Measurements from ENCODE around the gene SECISBP2.
"Not testable (repeated sequence)": the region's sequence is repeated elsewhere in the genome, so short reads cannot be mapped to it uniquely, and the experiment has no call there.

SECISBP2 gene

GRCh38 chr9:89363921-89364665, 45.8 kb downstream of the SECISBP2 start:
- no peak overlapping the region for H3K4me3 ChIP-seq (ENCODE audit: insufficient read depth, low read depth, low read length)
- no peaks in the 10 kb centered on the region for H3K9me3 ChIP-seq (ENCODE audit: control insufficient read depth, low read length)
- H3K27me3 ChIP-seq (ENCODE audit: control insufficient read depth, insufficient read depth, low read length, poor library complexity, severe bottlenecking) = no peaks in the 10 kb centered on the region
- no peaks in the 10 kb centered on the region for H3K4me1 ChIP-seq (ENCODE audit: control insufficient read depth, insufficient read depth, low read length)
- WGBS, 2 experiments = 93 to 96% methylated on average over 9 of the region's 9 CpGs
- H3K36me3 ChIP-seq (ENCODE audit: control insufficient read depth, insufficient read depth, low read length) = peaks cover 10% of the 10 kb centered on the region
- H3K27ac ChIP-seq (ENCODE audit: insufficient read depth, low read depth, low read length, poor library complexity, severe bottlenecking) = no peak overlapping the region

- Histone ChIP-seq H3K9me3 (ENCODE audit: control insufficient read depth, low read length) (no peaks in the 10 kb centered on the region), H3K4me3 (ENCODE audit: insufficient read depth, low read depth, low read length) (no peak overlapping the region), H3K27me3 (ENCODE audit: control insufficient read depth, insufficient read depth, low read length, poor library complexity, severe bottlenecking) (no peaks in the 10 kb centered on the region), H3K4me1 (ENCODE audit: control insufficient read depth, insufficient read depth, low read length) (no peaks in the 10 kb centered on the region), H3K27ac (ENCODE audit: insufficient read depth, low read depth, low read length, poor library complexity, severe bottlenecking) (no peak overlapping the region), H3K36me3 (ENCODE audit: control insufficient read depth, insufficient read depth, low read length) (peaks cover 10% of the 10 kb centered on the region)
- 94 to 96% methylated on average over 17 of the region's 17 CpGs for WGBS, 2 experiments
Measured at GRCh38 chr9:89364666-89365531, 46.6 kb downstream of the SECISBP2 start.

GRCh38 chr9:89365532-89365912, 47.2 kb downstream of the SECISBP2 start:
- no peak overlapping the region for H3K4me3 ChIP-seq (ENCODE audit: insufficient read depth, low read depth, low read length)
- peaks cover 10% of the 10 kb centered on the region for H3K36me3 ChIP-seq (ENCODE audit: control insufficient read depth, insufficient read depth, low read length)
- WGBS, 2 experiments = 96 to 99% methylated on average over 2 of the region's 2 CpGs
- no peak overlapping the region for H3K27ac ChIP-seq (ENCODE audit: insufficient read depth, low read depth, low read length, poor library complexity, severe bottlenecking)
- no peaks in the 10 kb centered on the region for H3K4me1 ChIP-seq (ENCODE audit: control insufficient read depth, insufficient read depth, low read length)
- no peaks in the 10 kb centered on the region for H3K27me3 ChIP-seq (ENCODE audit: control insufficient read depth, insufficient read depth, low read length, poor library complexity, severe bottlenecking)
- no peaks in the 10 kb centered on the region for H3K9me3 ChIP-seq (ENCODE audit: control insufficient read depth, low read length)

GRCh38 chr9:89366711-89367110, 48.4 kb downstream of the SECISBP2 start:
- H3K9me3 ChIP-seq (ENCODE audit: control insufficient read depth, low read length) = no peaks in the 10 kb centered on the region
- no peak overlapping the region for H3K27ac ChIP-seq (ENCODE audit: insufficient read depth, low read depth, low read length, poor library complexity, severe bottlenecking)
- H3K36me3 ChIP-seq (ENCODE audit: control insufficient read depth, insufficient read depth, low read length) = peaks cover under 1% of the 10 kb centered on the region
- H3K4me1 ChIP-seq (ENCODE audit: control insufficient read depth, insufficient read depth, low read length) = no peaks in the 10 kb centered on the region
- H3K27me3 ChIP-seq (ENCODE audit: control insufficient read depth, insufficient read depth, low read length, poor library complexity, severe bottlenecking) = no peaks in the 10 kb centered on the region
- no peak overlapping the region for H3K4me3 ChIP-seq (ENCODE audit: insufficient read depth, low read depth, low read length)
- 91 to 99% methylated on average over 3 of the region's 3 CpGs for WGBS, 2 experiments

- no peaks in the 10 kb centered on the region for H3K9me3 ChIP-seq (ENCODE audit: control insufficient read depth, low read length)
- H3K27me3 ChIP-seq (ENCODE audit: control insufficient read depth, insufficient read depth, low read length, poor library complexity, severe bottlenecking) = no peaks in the 10 kb centered on the region
- WGBS, 2 experiments = 94 to 95% methylated on average over 4 of the region's 4 CpGs
- no peaks in the 10 kb centered on the region for H3K36me3 ChIP-seq (ENCODE audit: control insufficient read depth, insufficient read depth, low read length)
- no peak overlapping the region for H3K4me3 ChIP-seq (ENCODE audit: insufficient read depth, low read depth, low read length)
- H3K4me1 ChIP-seq (ENCODE audit: control insufficient read depth, insufficient read depth, low read length) = no peaks in the 10 kb centered on the region
- no peak overlapping the region for H3K27ac ChIP-seq (ENCODE audit: insufficient read depth, low read depth, low read length, poor library complexity, severe bottlenecking)
Measured at GRCh38 chr9:89367281-89367680, 49.0 kb downstream of the SECISBP2 start.

GRCh38 chr9:89367726-89368437, 49.6 kb downstream of the SECISBP2 start:
- no peaks in the 10 kb centered on the region for H3K9me3 ChIP-seq (ENCODE audit: control insufficient read depth, low read length)
- 92 to 95% methylated on average over 14 of the region's 14 CpGs for WGBS, 2 experiments
- no peaks in the 10 kb centered on the region for H3K4me1 ChIP-seq (ENCODE audit: control insufficient read depth, insufficient read depth, low read length)
- no peaks in the 10 kb centered on the region for H3K36me3 ChIP-seq (ENCODE audit: control insufficient read depth, insufficient read depth, low read length)
- no peak overlapping the region for H3K27ac ChIP-seq (ENCODE audit: insufficient read depth, low read depth, low read length, poor library complexity, severe bottlenecking)
- no peaks in the 10 kb centered on the region for H3K27me3 ChIP-seq (ENCODE audit: control insufficient read depth, insufficient read depth, low read length, poor library complexity, severe bottlenecking)
- H3K4me3 ChIP-seq (ENCODE audit: insufficient read depth, low read depth, low read length) = no peak overlapping the region

- Histone ChIP-seq H3K27me3 (ENCODE audit: control insufficient read depth, insufficient read depth, low read length, poor library complexity, severe bottlenecking) (no peaks in the 10 kb centered on the region), H3K4me3 (ENCODE audit: insufficient read depth, low read depth, low read length) (no peak overlapping the region), H3K27ac (ENCODE audit: insufficient read depth, low read depth, low read length, poor library complexity, severe bottlenecking) (no peak overlapping the region), H3K36me3 (ENCODE audit: control insufficient read depth, insufficient read depth, low read length) (no peaks in the 10 kb centered on the region), H3K4me1 (ENCODE audit: control insufficient read depth, insufficient read depth, low read length) (no peaks in the 10 kb centered on the region), H3K9me3 (ENCODE audit: control insufficient read depth, low read length) (no peaks in the 10 kb centered on the region)
- WGBS, 2 experiments = 91 to 92% methylated on average over 7 of the region's 7 CpGs
Measured at GRCh38 chr9:89368550-89368949, 50.2 kb downstream of the SECISBP2 start.

GRCh38 chr9:89368978-89369377, 50.7 kb downstream of the SECISBP2 start:
- no peaks in the 10 kb centered on the region for H3K9me3 ChIP-seq (ENCODE audit: control insufficient read depth, low read length)
- no peak overlapping the region for H3K4me3 ChIP-seq (ENCODE audit: insufficient read depth, low read depth, low read length)
- no peak overlapping the region for H3K27ac ChIP-seq (ENCODE audit: insufficient read depth, low read depth, low read length, poor library complexity, severe bottlenecking)
- no peaks in the 10 kb centered on the region for H3K27me3 ChIP-seq (ENCODE audit: control insufficient read depth, insufficient read depth, low read length, poor library complexity, severe bottlenecking)
- no peaks in the 10 kb centered on the region for H3K4me1 ChIP-seq (ENCODE audit: control insufficient read depth, insufficient read depth, low read length)
- no peaks in the 10 kb centered on the region for H3K36me3 ChIP-seq (ENCODE audit: control insufficient read depth, insufficient read depth, low read length)
- 94% methylated on average over 8 of the region's 8 CpGs for WGBS, 2 experiments

- Histone ChIP-seq H3K27me3 (ENCODE audit: control insufficient read depth, insufficient read depth, low read length, poor library complexity, severe bottlenecking) (no peaks in the 10 kb centered on the region), H3K4me1 (ENCODE audit: control insufficient read depth, insufficient read depth, low read length) (peaks cover 5% of the 10 kb centered on the region), H3K27ac (ENCODE audit: insufficient read depth, low read depth, low read length, poor library complexity, severe bottlenecking) (no peak overlapping the region), H3K36me3 (ENCODE audit: control insufficient read depth, insufficient read depth, low read length) (no peaks in the 10 kb centered on the region), H3K4me3 (ENCODE audit: insufficient read depth, low read depth, low read length) (no peak overlapping the region), H3K9me3 (ENCODE audit: control insufficient read depth, low read length) (no peaks in the 10 kb centered on the region)
- WGBS, 2 experiments = 84 to 86% methylated on average over 6 of the region's 6 CpGs
Measured at GRCh38 chr9:89370593-89370992, 52.3 kb downstream of the SECISBP2 start.

- not testable (repeated sequence) for H3K27me3 ChIP-seq (ENCODE audit: control insufficient read depth, insufficient read depth, low read length, poor library complexity, severe bottlenecking); H3K27ac ChIP-seq (ENCODE audit: insufficient read depth, low read depth, low read length, poor library complexity, severe bottlenecking); H3K9me3 ChIP-seq (ENCODE audit: control insufficient read depth, low read length); H3K4me3 ChIP-seq (ENCODE audit: insufficient read depth, low read depth, low read length); H3K4me1 ChIP-seq (ENCODE audit: control insufficient read depth, insufficient read depth, low read length); H3K36me3 ChIP-seq (ENCODE audit: control insufficient read depth, insufficient read depth, low read length)
- 84 to 91% methylated on average over 3 to 5 of the region's 5 CpGs for WGBS, 2 experiments
Measured at GRCh38 chr9:89371791-89372190, 53.5 kb downstream of the SECISBP2 start.

All from ectodermal cell (in vitro differentiated cells).